Keratinocyte (primary cell): ENCODE results near the gene TP53BP1. TPM values are rescaled to one million over a fixed set of nuclear protein-coding genes. Genes with fewer than 3 reads are reported as not detected.
A peak's percentile ranks its signal among the peaks of the same experiment; 100 is the strongest.

Source experiments
- DNase-seq: peaks from one replicate; pipeline ENCODE4 v3.0.0-alpha.2; 2011; ENCODE audit warnings: low read depth, missing footprints, low spot score
- FAIRE-seq: peaks from 2 replicates; lab custom pipeline; 2011; peaks lifted over from hg19 to GRCh38; lab: Jason Lieb, UNC
- H2AFZ ChIP-seq: 2 replicates; pipeline ENCODE4 v1.6.0; 2012; ENCODE audit warnings: low read length, control low read depth, inconsistent platforms; ENCODE audit not compliant: control insufficient read depth
- H3K27ac ChIP-seq: 2 replicates; pipeline ENCODE4 v1.5.1; 2011; ENCODE audit warnings: low read length; ENCODE audit not compliant: control insufficient read depth, insufficient read depth
- H3K27me3 ChIP-seq: 3 replicates; pipeline ENCODE4 v1.6.0; 2011; ENCODE audit warnings: low read length; ENCODE audit not compliant: control insufficient read depth, insufficient read depth; ENCODE audit errors: extremely low read depth
- H3K36me3 ChIP-seq, 2 experiments: 2 replicates in 1 of 2; 3 replicates in 1 of 2; pipeline ENCODE4 v1.5.1; 2011; ENCODE audit warnings: low read length in 2 of 2, mild to moderate bottlenecking in 1 of 2; ENCODE audit not compliant: control insufficient read depth in 2 of 2, insufficient read depth in 2 of 2; ENCODE audit errors: extremely low read depth in 1 of 2
- H3K4me1 ChIP-seq: 3 replicates; pipeline ENCODE4 v1.5.1; 2011; ENCODE audit warnings: low read length; ENCODE audit not compliant: control insufficient read depth, insufficient read depth; ENCODE audit errors: extremely low read depth
- H3K4me2 ChIP-seq: 3 replicates; pipeline ENCODE4 v1.6.0; 2011; ENCODE audit warnings: low read depth, low read length; ENCODE audit not compliant: control insufficient read depth, insufficient read depth; ENCODE audit errors: extremely low read depth
- H3K4me3 ChIP-seq, 3 experiments: fragments of 200-600 bp in 1 of 3; sonication (generic) in 1 of 3; 2 replicates in 2 of 3; 3 replicates in 1 of 3; pipeline ENCODE4 v1.5.1; 2011 to 2016; ENCODE audit warnings: low read length in 3 of 3, mild to moderate bottlenecking in 3 of 3, control low read depth in 2 of 3, inconsistent platforms in 1 of 3, low read depth in 1 of 3, mixed read lengths in 1 of 3, mixed run types in 1 of 3, moderate library complexity in 1 of 3; ENCODE audit not compliant: control insufficient read depth in 2 of 3, insufficient read depth in 2 of 3; ENCODE audit errors: extremely low read depth in 1 of 3
- H3K79me2 ChIP-seq: 2 replicates; pipeline ENCODE4 v1.6.0; 2012; ENCODE audit warnings: low read length; ENCODE audit not compliant: control insufficient read depth, insufficient read depth
- H3K9ac ChIP-seq: 3 replicates; pipeline ENCODE4 v1.6.0; 2011; ENCODE audit warnings: low read length; ENCODE audit not compliant: control insufficient read depth, insufficient read depth; ENCODE audit errors: extremely low read depth
- H3K9me1 ChIP-seq: 3 replicates; pipeline ENCODE4 v1.6.0; 2011; ENCODE audit warnings: low read length; ENCODE audit not compliant: control insufficient read depth, insufficient read depth; ENCODE audit errors: extremely low read depth
- H3K9me3 ChIP-seq: 2 replicates; pipeline ENCODE4 v1.5.1; 2012; ENCODE audit warnings: low read depth, low read length; ENCODE audit not compliant: control insufficient read depth
- H4K20me1 ChIP-seq: 3 replicates; pipeline ENCODE4 v1.6.0; 2011; ENCODE audit warnings: low read length; ENCODE audit not compliant: control insufficient read depth, insufficient read depth; ENCODE audit errors: extremely low read depth
- EZH2 ChIP-seq: IDR thresholded peaks from one replicate; pipeline ENCODE4 v1.6.1; 2012; ENCODE audit warnings: inconsistent platforms, mild to moderate bottlenecking, low read length, moderate library complexity
- dilution Hi-C: fragments of 300-500 bp; cut with MboI; formaldehyde crosslinking; loops from one replicate; pipeline ENCODE4 v1.7.0; 2020; ENCODE audit warnings: low sequenced_read_pairs; ENCODE audit not compliant: extremely low pct_ligation_motif_present
- polyA plus RNA-seq, 5 experiments: library from polyadenylated mRNA; depleted of rRNA in 3 of 5; stranded (reverse) in 3 of 5; stranded (forward) in 1 of 5; unstranded in 1 of 5; fragments of >200 nt; gene quantifications; 1 replicate in 1 of 5; 2 replicates in 3 of 5; 3 replicates in 1 of 5; pipeline versions ENCODE4 v1.2.1 to v1.2.3, GENCODE V29; 2011 to 2012; ENCODE audit warnings: missing spikeins in 2 of 5, low read depth in 1 of 5, low replicate concordance in 1 of 5
- TF ChIP-seq, protein P1 (sequence below), 3 experiments: IDR thresholded peaks in 1 of 3; conservative IDR thresholded peaks in 1 of 3; optimal IDR thresholded peaks in 1 of 3; 2 replicates in 2 of 3; 3 replicates in 1 of 3; pipeline versions ENCODE3 to v1.5.1; 2011; ENCODE audit warnings: low read length in 3 of 3, mild to moderate bottlenecking in 3 of 3, moderate library complexity in 2 of 3, control low read depth in 1 of 3, inconsistent platforms in 1 of 3; ENCODE audit not compliant: insufficient read depth in 2 of 3; ENCODE audit errors: extremely low read depth in 1 of 3

Gene TP53BP1
- polyA plus RNA-seq, 1 donor (not counting 4 experiments of a cell fraction or from before 2014, with no cell fraction given): 30.7 TPM

GRCh38 chr15:43469867-43470266 lies 23.1 kb downstream of the TP53BP1 start:
- H3K36me3 ChIP-seq: peaks cover 6 to 9% of the 10 kb centered on the region in 2 experiments
- peak; percentile 1 for DNase-seq

GRCh38 chr15:43465100-43465499 lies 27.9 kb downstream of the TP53BP1 start:
- dilution Hi-C loops: no loop called here
- Histone ChIP-seq H3K79me2 (no peaks in the 10 kb centered on the region), H3K9ac (no peak overlapping the region), H4K20me1 (no peaks in the 10 kb centered on the region), H3K9me3 (no peaks in the 10 kb centered on the region), H2AFZ (no peak overlapping the region), H3K4me3 (no peak overlapping the region), H3K27me3 (no peaks in the 10 kb centered on the region), H3K27ac (peak overlapping the region; percentile 30), H3K4me2 (peak overlapping the region; percentile 14), H3K9me1 (no peaks in the 10 kb centered on the region), H3K4me1 (peaks cover 4% of the 10 kb centered on the region), H3K36me3 (peaks cover 4 to 6% of the 10 kb centered on the region in 2 experiments)
- FAIRE-seq: no peak
- TF ChIP-seq EZH2: no peak
- TF ChIP-seq, protein P1, sequence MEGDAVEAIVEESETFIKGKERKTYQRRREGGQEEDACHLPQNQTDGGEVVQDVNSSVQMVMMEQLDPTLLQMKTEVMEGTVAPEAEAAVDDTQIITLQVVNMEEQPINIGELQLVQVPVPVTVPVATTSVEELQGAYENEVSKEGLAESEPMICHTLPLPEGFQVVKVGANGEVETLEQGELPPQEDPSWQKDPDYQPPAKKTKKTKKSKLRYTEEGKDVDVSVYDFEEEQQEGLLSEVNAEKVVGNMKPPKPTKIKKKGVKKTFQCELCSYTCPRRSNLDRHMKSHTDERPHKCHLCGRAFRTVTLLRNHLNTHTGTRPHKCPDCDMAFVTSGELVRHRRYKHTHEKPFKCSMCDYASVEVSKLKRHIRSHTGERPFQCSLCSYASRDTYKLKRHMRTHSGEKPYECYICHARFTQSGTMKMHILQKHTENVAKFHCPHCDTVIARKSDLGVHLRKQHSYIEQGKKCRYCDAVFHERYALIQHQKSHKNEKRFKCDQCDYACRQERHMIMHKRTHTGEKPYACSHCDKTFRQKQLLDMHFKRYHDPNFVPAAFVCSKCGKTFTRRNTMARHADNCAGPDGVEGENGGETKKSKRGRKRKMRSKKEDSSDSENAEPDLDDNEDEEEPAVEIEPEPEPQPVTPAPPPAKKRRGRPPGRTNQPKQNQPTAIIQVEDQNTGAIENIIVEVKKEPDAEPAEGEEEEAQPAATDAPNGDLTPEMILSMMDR (optimal IDR thresholded peaks at IDR 0.05 in 1 of 3, IDR thresholded peaks at IDR 0.05 in 1 of 3, conservative IDR thresholded peaks at IDR 0.05 in 1 of 3; ENCODE audit: extremely low read depth in 1 of 3, insufficient read depth in 2 of 3, low read length in 3 of 3): no peak
- DNase-seq: no peak

More at GRCh38 chr15:43469867-43470266, 23.1 kb downstream of the TP53BP1 start:
- FAIRE-seq: no peak
- H4K20me1 ChIP-seq: no peaks in the 10 kb centered on the region
- H3K9me3 ChIP-seq: no peaks in the 10 kb centered on the region
- H3K9ac ChIP-seq: no peak overlapping the region
- no peak overlapping the region for H3K4me2 ChIP-seq
- H3K4me3 ChIP-seq: no peak overlapping the region
- dilution Hi-C loops: no loop called here
- H3K27me3 ChIP-seq: no peaks in the 10 kb centered on the region
- peaks cover 4% of the 10 kb centered on the region for H3K4me1 ChIP-seq
- no peak overlapping the region for H2AFZ ChIP-seq
- no peaks in the 10 kb centered on the region for H3K9me1 ChIP-seq
- H3K79me2 ChIP-seq: no peaks in the 10 kb centered on the region
- TF ChIP-seq, protein P1 (optimal IDR thresholded peaks at IDR 0.05 in 1 of 3, IDR thresholded peaks at IDR 0.05 in 1 of 3, conservative IDR thresholded peaks at IDR 0.05 in 1 of 3; ENCODE audit: extremely low read depth in 1 of 3, insufficient read depth in 2 of 3, low read length in 3 of 3): no peak
- H3K27ac ChIP-seq: no peak overlapping the region
